K562 (cell line): ENCODE measurements around the gene ANKRD27. TPM values are rescaled to one million over a fixed set of nuclear protein-coding genes. Genes with fewer than 3 reads are reported as not detected.
"Not testable (repeated sequence)": the region's sequence is repeated elsewhere in the genome, so short reads cannot be mapped to it uniquely, and the experiment has no call there.

Experiments used
- ATAC-seq: fragments of 200-7000 bp; cut with Tn5 transposase; 3 replicates; pipeline ENCODE4 v1.9.1; 2020; ENCODE audit warnings: moderate library complexity
- BruUV-seq: library from RNA; stranded (reverse); fragments of 400-500 nt; replicated peaks from 2 replicates; lab custom pipeline; 2021; lab: Mats Ljungman, UMichigan
- CTCF ChIA-PET: fragments of 300-600 bp; formaldehyde crosslinking; extraction: SDS; loops from one replicate; lab custom pipeline; 2021; ENCODE audit warnings: low intra/inter-chr PET ratio; lab: Yijun Ruan, JAX
- POLR2A ChIA-PET: fragments of 300-600, 350-650 bp; sonication (Branson Sonifier 250); formaldehyde crosslinking; extraction: SDS; loops from one replicate; lab custom pipeline; 2021; ENCODE audit warnings: antibody characterized with exemption, inconsistent platforms; lab: Yijun Ruan, JAX
- DNase-seq, 4 experiments: peaks; one replicate each; pipeline versions ENCODE4 v3.0.0 to v3.0.0-alpha.2; 2011 to 2018; ENCODE audit warnings: low spot score in 3 of 4, mixed read lengths in 3 of 4; ENCODE audit errors: extremely low read depth in 1 of 4
- FAIRE-seq: peaks from 2 replicates; lab custom pipeline; 2011; peaks lifted over from hg19 to GRCh38; lab: Jason Lieb, UNC
- H2AFZ ChIP-seq: 2 replicates; pipeline ENCODE4 v1.6.0; 2011; ENCODE audit warnings: low read depth, low read length, control low read depth, inconsistent platforms
- H3K27ac ChIP-seq: fragments of 200-600 bp; 3 replicates; pipeline ENCODE4 v1.8.0; 2011; ENCODE audit warnings: low read depth, mild to moderate bottlenecking, control low read depth, inconsistent platforms, low read length, moderate library complexity, mixed read lengths; ENCODE audit errors: extremely low read depth
- H3K27me3 ChIP-seq, 2 experiments: fragments of 300-600 bp in 1 of 2; 2 replicates in 1 of 2; 3 replicates in 1 of 2; pipeline versions ENCODE4 v1.6.0 to v1.8.0; 2011; ENCODE audit warnings: inconsistent platforms in 2 of 2, low read length in 2 of 2, mild to moderate bottlenecking in 1 of 2, mixed read lengths in 1 of 2, moderate library complexity in 1 of 2; ENCODE audit not compliant: control insufficient read depth in 2 of 2, insufficient read depth in 2 of 2
- H3K36me3 ChIP-seq: fragments of 300-600 bp; 3 replicates; pipeline ENCODE4 v1.8.0; 2011; ENCODE audit warnings: mild to moderate bottlenecking, low read length, inconsistent platforms; ENCODE audit not compliant: control insufficient read depth, insufficient read depth
- H3K4me1 ChIP-seq, 2 experiments: fragments of 200-600 bp in 1 of 2; replicated peaks in 1 of 2; 2 replicates in 1 of 2; 3 replicates in 1 of 2; pipeline versions ENCODE4 v1.5.1 to v1.8.0; 2011; ENCODE audit warnings: inconsistent platforms in 2 of 2, low read length in 2 of 2, mild to moderate bottlenecking in 1 of 2, mixed read lengths in 1 of 2, moderate library complexity in 1 of 2; ENCODE audit not compliant: control insufficient read depth in 2 of 2, insufficient read depth in 2 of 2
- H3K4me2 ChIP-seq: 2 replicates; pipeline ENCODE4 v1.6.1; 2011; ENCODE audit warnings: low read length, control low read depth, inconsistent platforms, mixed read lengths; ENCODE audit not compliant: insufficient read depth
- H3K4me3 ChIP-seq: fragments of 200-600 bp; sonication (generic), shearing (Covaris generic); 2 replicates; pipeline ENCODE4 v1.5.1; 2016; ENCODE audit warnings: control low read depth, inconsistent platforms
- H3K79me2 ChIP-seq: fragments of 200-600 bp; 3 replicates; pipeline ENCODE4 v1.8.0; 2011; ENCODE audit warnings: low read length, inconsistent platforms; ENCODE audit not compliant: control insufficient read depth, insufficient read depth
- H3K9ac ChIP-seq, 2 experiments: 2 replicates each; pipeline versions ENCODE4 v1.6.0 to v1.6.1; 2011; ENCODE audit warnings: low read depth in 2 of 2, low read length in 2 of 2, control low read depth in 1 of 2, inconsistent platforms in 1 of 2, mild to moderate bottlenecking in 1 of 2, mixed read lengths in 1 of 2; ENCODE audit not compliant: insufficient read depth in 1 of 2
- H3K9me1 ChIP-seq: one replicate; pipeline ENCODE4 v1.6.0; 2011; ENCODE audit warnings: inconsistent platforms, mild to moderate bottlenecking, low read length, moderate library complexity; ENCODE audit not compliant: control insufficient read depth, insufficient read depth
- H3K9me3 ChIP-seq: replicated peaks from 2 replicates; pipeline ENCODE4 v1.5.1; 2011; ENCODE audit warnings: low read depth, low read length, inconsistent platforms; ENCODE audit not compliant: control insufficient read depth, insufficient read depth
- H4K20me1 ChIP-seq: replicated peaks from 2 replicates; pipeline ENCODE4 v1.6.1; 2011; ENCODE audit warnings: low read length, inconsistent platforms, mixed read lengths; ENCODE audit not compliant: control insufficient read depth, insufficient read depth
- ASH1L ChIP-seq: fragments of 450-650 bp; IDR thresholded peaks from 2 replicates; pipeline ENCODE4 v1.6.1; 2018; ENCODE audit warnings: borderline replicate concordance, mild to moderate bottlenecking, low read depth; ENCODE audit not compliant: partially characterized antibody
- C11orf30 ChIP-seq: fragments of 450-650 bp; IDR thresholded peaks from 2 replicates; pipeline ENCODE4 v1.6.1; 2016; ENCODE audit warnings: low read depth, mild to moderate bottlenecking
- CC2D1A ChIP-seq: fragments of 450-650 bp; IDR thresholded peaks from 2 replicates; pipeline ENCODE4 v1.6.1; 2017; ENCODE audit warnings: mild to moderate bottlenecking
- MAFG ChIP-seq: fragments of 450-650 bp; conservative IDR thresholded peaks from 2 replicates; pipeline ENCODE4 v1.6.1; 2016; ENCODE audit warnings: missing genetic modification characterization, missing compliant biosample characterization
- NFYB ChIP-seq: IDR thresholded peaks from 2 replicates; pipeline ENCODE4 v1.6.1; 2011; ENCODE audit warnings: mild to moderate bottlenecking, moderate library complexity; ENCODE audit not compliant: insufficient read length; ENCODE audit errors: extremely low read depth
- RBM25 ChIP-seq: fragments of 200-400 bp; formaldehyde crosslinking; IDR thresholded peaks from 2 replicates; pipeline ENCODE4 v1.6.1; 2018; ENCODE audit warnings: low read length, low read depth, moderate library complexity; ENCODE audit not compliant: severe bottlenecking
- ZNF253 ChIP-seq: fragments of 250-450 bp; sonication (Bioruptor Pico); conservative IDR thresholded peaks from 2 replicates; pipeline ENCODE4 v1.6.1; 2021; ENCODE audit warnings: mild to moderate bottlenecking
- ZNF3 ChIP-seq: fragments of 250-450 bp; sonication (Bioruptor Pico); IDR thresholded peaks from 2 replicates; pipeline ENCODE4 v1.5.0; 2021; ENCODE audit warnings: mild to moderate bottlenecking, moderate library complexity
- ZNF316 ChIP-seq: fragments of 450-650 bp; IDR thresholded peaks from 2 replicates; pipeline ENCODE4 v1.6.1; 2016
- WGBS: fragments of 100-300 bp; shearing (Covaris generic); methylation state at CpG from one replicate; pipeline ENCODE4 v1.1.6; 2016; ENCODE audit warnings: low coverage, mixed read lengths; ENCODE audit not compliant: insufficient coverage; ENCODE audit errors: missing lambda C conversion rate; 5-methylcytosine and 5-hydroxymethylcytosine counted together
- in situ Hi-C: fragments of 300-500 bp; cut with MboI; formaldehyde crosslinking; loops from 4 replicates; pipeline ENCODE4 v1.15.0; 2018; ENCODE audit warnings: inconsistent platforms, mixed read lengths
- intact Hi-C: fragments of 100-400 bp; cut with micrococcal nuclease; formaldehyde crosslinking; loops from 2 replicates; pipeline ENCODE4 v1.14.2; 2022
- polyA plus RNA-seq, 8 experiments: library from polyadenylated mRNA; depleted of rRNA in 4 of 8; stranded (reverse) in 5 of 8; unstranded in 3 of 8; fragments of >200 nt; fragmentation: Nextera tagmentation in 2 of 8; fragmentation: Illumina TruSeq in 1 of 8; extraction: Ambion mirVana in 2 of 8; extraction: Trizol in 1 of 8; gene quantifications; 2 replicates each; pipeline versions ENCODE4 v1.2.1 to v1.2.3, GENCODE V29; 2011 to 2014; ENCODE audit warnings: inconsistent platforms in 1 of 8, missing spikeins in 1 of 8
- total RNA-seq, 7 experiments: library from RNA; depleted of rRNA in 6 of 7; stranded (reverse); fragments of >200 nt in 6 of 7; fragmentation: Illumina TruSeq in 2 of 7; extraction: Trizol in 2 of 7; gene quantifications; 2 replicates each; pipeline versions ENCODE4 v1.2.1 to v1.2.3, GENCODE V29; 2011 to 2021; ENCODE audit warnings: low replicate concordance in 1 of 7
- TF ChIP-seq, protein P1 (sequence below): fragments of 450-650 bp; IDR thresholded peaks from 2 replicates; pipeline ENCODE4 v1.6.1; 2016; ENCODE audit warnings: mild to moderate bottlenecking

The ANKRD27 gene
- total and polyA plus RNA-seq, 9 of the 15 experiments (the other 6 are each of a cell fraction or from before 2014, with no cell fraction given) = 5.3 to 71.3 (median 54.2) TPM

DNA sequence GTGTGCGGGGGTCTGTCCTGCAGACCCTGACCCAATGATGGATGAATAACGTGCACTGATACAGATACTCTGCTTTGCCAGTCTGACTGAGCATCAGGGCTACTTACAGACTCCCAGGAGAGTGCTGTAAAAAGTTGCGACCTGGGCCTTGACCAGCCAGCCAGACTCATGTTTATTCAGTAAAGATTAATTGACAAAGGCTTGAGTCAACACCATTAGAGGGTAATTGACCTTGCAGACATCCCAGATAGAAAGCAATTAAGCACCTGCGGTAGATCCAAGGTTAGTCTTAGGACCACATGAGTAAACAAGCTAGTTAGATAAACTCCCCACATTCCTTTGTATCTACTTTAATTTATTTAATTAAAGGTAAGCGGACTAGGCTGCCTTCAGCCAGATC, 27.0 kb upstream of the ANKRD27 start:
- H3K79me2 ChIP-seq = peaks cover 76% of the 10 kb centered on the region
- intact Hi-C loops = no loop called here
- peaks cover 94% of the 10 kb centered on the region for H3K36me3 ChIP-seq

DNA sequence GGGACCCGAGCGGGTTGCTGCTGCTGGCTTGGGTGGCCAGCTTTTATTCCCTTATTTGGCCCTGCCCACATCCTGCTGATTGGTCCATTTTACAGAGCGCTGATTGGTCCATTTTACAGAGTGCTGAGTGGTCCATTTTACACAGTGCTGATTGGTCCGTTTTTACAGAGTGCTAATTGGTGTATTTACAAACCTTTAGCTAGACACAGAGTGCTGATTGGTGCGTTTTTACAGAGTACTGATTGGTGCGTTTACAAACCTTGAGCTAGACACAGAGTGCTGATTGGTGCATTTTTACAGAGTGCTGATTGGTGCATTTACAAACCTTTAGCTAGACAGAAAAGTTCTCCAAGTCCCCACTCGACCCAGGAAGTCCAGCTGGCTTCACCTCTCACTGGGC, 25.1 kb upstream of the ANKRD27 start:
- POLR2A ChIA-PET = interaction anchor here (0.6 to 2.6 kb wide), 3 partner anchors 12 to 211 kb away, joined by 3 to 13 read pairs (median 3); no protein-coding TSS in a partner anchor

More for the DNA sequence above, 27.0 kb upstream of the ANKRD27 start:
- 96% methylated on average over 5 of the region's 5 CpGs for WGBS
- H4K20me1 ChIP-seq = no peaks in the 10 kb centered on the region
- H2AFZ ChIP-seq = no peak overlapping the region
- no peak for TF ChIP-seq RBM25
- TF ChIP-seq ZNF3 (CRISPR knock-in tag) = no peak
- TF ChIP-seq ZNF253 (CRISPR knock-in tag) = no peak
- ChIA-PET CTCF (no interaction called here), POLR2A (interaction anchor here (2.6 kb wide), 1 partner anchor 10 kb away, joined by 13 read pairs; no protein-coding TSS in a partner anchor)
- no peaks in the 10 kb centered on the region for H3K27me3 ChIP-seq
- DNase-seq = no peak
- peaks cover 15% of the 10 kb centered on the region; the same call in 1 of the 2 replicates for H3K9me3 ChIP-seq
- H3K4me2 ChIP-seq = no peak overlapping the region
- no peak overlapping the region for H3K27ac ChIP-seq
- BruUV-seq = no TSS peak
- H3K9me1 ChIP-seq = no peaks in the 10 kb centered on the region
- in situ Hi-C loops = no loop called here
- FAIRE-seq = no peak
- no peak overlapping the region for H3K9ac ChIP-seq
- ATAC-seq = no peak
- H3K4me3 ChIP-seq = no peak overlapping the region
- no peaks in the 10 kb centered on the region for H3K4me1 ChIP-seq

More for the DNA sequence above, 25.1 kb upstream of the ANKRD27 start:
- Histone ChIP-seq H3K36me3 (peaks cover 95% of the 10 kb centered on the region), H3K79me2 (peaks cover 78% of the 10 kb centered on the region), H3K9me3 (peaks cover 25% of the 10 kb centered on the region; the same call in 1 of the 2 replicates)
- H3K4me1 ChIP-seq, H3K4me3 ChIP-seq, H3K9ac ChIP-seq, DNase-seq, FAIRE-seq, CTCF ChIA-PET, H3K27ac ChIP-seq, H3K27me3 ChIP-seq, H2AFZ ChIP-seq, H3K9me1 ChIP-seq, BruUV-seq, in situ Hi-C loops, intact Hi-C loops, H3K4me2 ChIP-seq, ATAC-seq, H4K20me1 ChIP-seq: not testable (repeated sequence)
- TF ChIP-seq C11orf30 (peak; percentile 77), CC2D1A (peak; percentile 70; the same call in 1 of the 2 replicates), NFYB (peak; percentile 73), MAFG (tag) (peak; percentile 65), ZNF316 (peak; percentile 92), RBM25 (peak; percentile 41), ASH1L (peak; percentile 75)
- TF ChIP-seq, protein P1, sequence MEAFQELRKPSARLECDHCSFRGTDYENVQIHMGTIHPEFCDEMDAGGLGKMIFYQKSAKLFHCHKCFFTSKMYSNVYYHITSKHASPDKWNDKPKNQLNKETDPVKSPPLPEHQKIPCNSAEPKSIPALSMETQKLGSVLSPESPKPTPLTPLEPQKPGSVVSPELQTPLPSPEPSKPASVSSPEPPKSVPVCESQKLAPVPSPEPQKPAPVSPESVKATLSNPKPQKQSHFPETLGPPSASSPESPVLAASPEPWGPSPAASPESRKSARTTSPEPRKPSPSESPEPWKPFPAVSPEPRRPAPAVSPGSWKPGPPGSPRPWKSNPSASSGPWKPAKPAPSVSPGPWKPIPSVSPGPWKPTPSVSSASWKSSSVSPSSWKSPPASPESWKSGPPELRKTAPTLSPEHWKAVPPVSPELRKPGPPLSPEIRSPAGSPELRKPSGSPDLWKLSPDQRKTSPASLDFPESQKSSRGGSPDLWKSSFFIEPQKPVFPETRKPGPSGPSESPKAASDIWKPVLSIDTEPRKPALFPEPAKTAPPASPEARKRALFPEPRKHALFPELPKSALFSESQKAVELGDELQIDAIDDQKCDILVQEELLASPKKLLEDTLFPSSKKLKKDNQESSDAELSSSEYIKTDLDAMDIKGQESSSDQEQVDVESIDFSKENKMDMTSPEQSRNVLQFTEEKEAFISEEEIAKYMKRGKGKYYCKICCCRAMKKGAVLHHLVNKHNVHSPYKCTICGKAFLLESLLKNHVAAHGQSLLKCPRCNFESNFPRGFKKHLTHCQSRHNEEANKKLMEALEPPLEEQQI = peak; percentile 41; the same call in 1 of the 2 replicates
- 97% methylated on average over 7 of the region's 7 CpGs for WGBS
